Fibroblast of mammary gland (primary cell): ENCODE results near the gene TP53BP1.
A peak's percentile ranks its signal among the peaks of the same experiment; 100 is the strongest.

Experiments
- DNase-seq: peaks from one replicate; pipeline ENCODE4 v3.0.0-alpha.2; 2010; ENCODE audit warnings: low read depth
- H3K4me3 ChIP-seq: 2 replicates; pipeline ENCODE4 v1.5.1; 2011; ENCODE audit warnings: low read depth, mild to moderate bottlenecking, low read length, moderate library complexity; ENCODE audit not compliant: control insufficient read depth
- CTCF ChIP-seq: conservative IDR thresholded peaks from 2 replicates; pipeline ENCODE4 v1.5.1; 2011; ENCODE audit warnings: low read depth, low read length, inconsistent platforms; ENCODE audit not compliant: control insufficient read depth, insufficient read depth

Gene TP53BP1

GRCh38 chr15:43514241-43515057, 21.5 kb upstream of the TP53BP1 start:
- H3K4me3 ChIP-seq, result no peak overlapping the region
- TF ChIP-seq CTCF, result peak; percentile 67
- peak; percentile 38 for DNase-seq

GRCh38 chr15:43513550-43513949, 20.6 kb upstream of the TP53BP1 start:
- H3K4me3 ChIP-seq, result no peak overlapping the region
- no peak for TF ChIP-seq CTCF
- DNase-seq, result peak; percentile 46

- DNase-seq, result no peak
- peak; percentile 19 for TF ChIP-seq CTCF
Observed at GRCh38 chr15:43511012-43511885, 18.3 kb upstream of the TP53BP1 start.

GRCh38 chr15:43510200-43511011, 17.4 kb upstream of the TP53BP1 start:
- TF ChIP-seq CTCF, result peak; percentile 38
- peak overlapping the region; percentile 62 for H3K4me3 ChIP-seq

More at GRCh38 chr15:43511012-43511885, 18.3 kb upstream of the TP53BP1 start:
- H3K4me3 ChIP-seq, result peak overlapping the region; percentile 62

GRCh38 chr15:43509660-43510199, 16.8 kb upstream of the TP53BP1 start:
- TF ChIP-seq CTCF, result no peak
- no peak for DNase-seq
- H3K4me3 ChIP-seq, result peak overlapping the region; percentile 62

More at GRCh38 chr15:43510200-43511011, 17.4 kb upstream of the TP53BP1 start:
- DNase-seq, result peak; percentile 97

- H3K4me3 ChIP-seq, result no peak overlapping the region
- DNase-seq, result peak; percentile 81
- no peak for TF ChIP-seq CTCF
Observed at GRCh38 chr15:43508991-43509659, 16.2 kb upstream of the TP53BP1 start.
